K562 (cell line): ENCODE data around the gene ZNF785. TPM values are rescaled to one million over a fixed set of nuclear protein-coding genes. Genes with fewer than 3 reads are reported as not detected.

Source experiments
- ATAC-seq: fragments of 200-7000 bp; cut with Tn5 transposase; 3 replicates; pipeline ENCODE4 v1.9.1; 2020; ENCODE audit warnings: moderate library complexity
- BruUV-seq: library from RNA; stranded (reverse); fragments of 400-500 nt; replicated peaks from 2 replicates; lab custom pipeline; 2021; lab: Mats Ljungman, UMichigan
- CTCF ChIA-PET: fragments of 300-600 bp; formaldehyde crosslinking; extraction: SDS; loops from one replicate; lab custom pipeline; 2021; ENCODE audit warnings: low intra/inter-chr PET ratio; lab: Yijun Ruan, JAX
- POLR2A ChIA-PET: fragments of 300-600, 350-650 bp; sonication (Branson Sonifier 250); formaldehyde crosslinking; extraction: SDS; loops from one replicate; lab custom pipeline; 2021; ENCODE audit warnings: antibody characterized with exemption, inconsistent platforms; lab: Yijun Ruan, JAX
- DNase-seq, 4 experiments: peaks; one replicate each; pipeline versions ENCODE4 v3.0.0 to v3.0.0-alpha.2; 2011 to 2018; ENCODE audit warnings: low spot score in 3 of 4, mixed read lengths in 3 of 4; ENCODE audit errors: extremely low read depth in 1 of 4
- FAIRE-seq: peaks from 2 replicates; lab custom pipeline; 2011; peaks lifted over from hg19 to GRCh38; lab: Jason Lieb, UNC
- H2AFZ ChIP-seq: 2 replicates; pipeline ENCODE4 v1.6.0; 2011; ENCODE audit warnings: low read depth, low read length, control low read depth, inconsistent platforms
- H3K27ac ChIP-seq: fragments of 200-600 bp; 3 replicates; pipeline ENCODE4 v1.8.0; 2011; ENCODE audit warnings: low read depth, mild to moderate bottlenecking, control low read depth, inconsistent platforms, low read length, moderate library complexity, mixed read lengths; ENCODE audit errors: extremely low read depth
- H3K27me3 ChIP-seq, 2 experiments: fragments of 300-600 bp in 1 of 2; 2 replicates in 1 of 2; 3 replicates in 1 of 2; pipeline versions ENCODE4 v1.6.0 to v1.8.0; 2011; ENCODE audit warnings: inconsistent platforms in 2 of 2, low read length in 2 of 2, mild to moderate bottlenecking in 1 of 2, mixed read lengths in 1 of 2, moderate library complexity in 1 of 2; ENCODE audit not compliant: control insufficient read depth in 2 of 2, insufficient read depth in 2 of 2
- H3K36me3 ChIP-seq: fragments of 300-600 bp; 3 replicates; pipeline ENCODE4 v1.8.0; 2011; ENCODE audit warnings: mild to moderate bottlenecking, low read length, inconsistent platforms; ENCODE audit not compliant: control insufficient read depth, insufficient read depth
- H3K4me1 ChIP-seq, 2 experiments: fragments of 200-600 bp in 1 of 2; replicated peaks in 1 of 2; 2 replicates in 1 of 2; 3 replicates in 1 of 2; pipeline versions ENCODE4 v1.5.1 to v1.8.0; 2011; ENCODE audit warnings: inconsistent platforms in 2 of 2, low read length in 2 of 2, mild to moderate bottlenecking in 1 of 2, mixed read lengths in 1 of 2, moderate library complexity in 1 of 2; ENCODE audit not compliant: control insufficient read depth in 2 of 2, insufficient read depth in 2 of 2
- H3K4me2 ChIP-seq: 2 replicates; pipeline ENCODE4 v1.6.1; 2011; ENCODE audit warnings: low read length, control low read depth, inconsistent platforms, mixed read lengths; ENCODE audit not compliant: insufficient read depth
- H3K4me3 ChIP-seq: fragments of 200-600 bp; sonication (generic), shearing (Covaris generic); 2 replicates; pipeline ENCODE4 v1.5.1; 2016; ENCODE audit warnings: control low read depth, inconsistent platforms
- H3K79me2 ChIP-seq: fragments of 200-600 bp; 3 replicates; pipeline ENCODE4 v1.8.0; 2011; ENCODE audit warnings: low read length, inconsistent platforms; ENCODE audit not compliant: control insufficient read depth, insufficient read depth
- H3K9ac ChIP-seq, 2 experiments: 2 replicates each; pipeline versions ENCODE4 v1.6.0 to v1.6.1; 2011; ENCODE audit warnings: low read depth in 2 of 2, low read length in 2 of 2, control low read depth in 1 of 2, inconsistent platforms in 1 of 2, mild to moderate bottlenecking in 1 of 2, mixed read lengths in 1 of 2; ENCODE audit not compliant: insufficient read depth in 1 of 2
- H3K9me1 ChIP-seq: one replicate; pipeline ENCODE4 v1.6.0; 2011; ENCODE audit warnings: inconsistent platforms, mild to moderate bottlenecking, low read length, moderate library complexity; ENCODE audit not compliant: control insufficient read depth, insufficient read depth
- H3K9me3 ChIP-seq: replicated peaks from 2 replicates; pipeline ENCODE4 v1.5.1; 2011; ENCODE audit warnings: low read depth, low read length, inconsistent platforms; ENCODE audit not compliant: control insufficient read depth, insufficient read depth
- H4K20me1 ChIP-seq: replicated peaks from 2 replicates; pipeline ENCODE4 v1.6.1; 2011; ENCODE audit warnings: low read length, inconsistent platforms, mixed read lengths; ENCODE audit not compliant: control insufficient read depth, insufficient read depth
- ARID1B ChIP-seq: fragments of 450-650 bp; IDR thresholded peaks from 2 replicates; pipeline ENCODE4 v1.6.1; 2016; ENCODE audit warnings: antibody characterized with exemption, mild to moderate bottlenecking, inconsistent platforms
- CGGBP1 ChIP-seq: fragments of 250-450 bp; sonication (Bioruptor Pico); IDR thresholded peaks from 2 replicates; pipeline ENCODE4 v1.9.0; 2021; ENCODE audit warnings: mild to moderate bottlenecking
- ESRRB ChIP-seq: fragments of 250-450 bp; sonication (Bioruptor Pico); IDR thresholded peaks from 2 replicates; pipeline ENCODE4 v1.5.0; 2020; ENCODE audit warnings: mild to moderate bottlenecking, moderate library complexity, borderline replicate concordance
- FOXJ3 ChIP-seq: sonication (generic); formaldehyde crosslinking; IDR thresholded peaks from 2 replicates; pipeline ENCODE4 v1.4.0; 2020; ENCODE audit warnings: mild to moderate bottlenecking, missing genetic modification reagents
- GATAD2B ChIP-seq: fragments of 450-650 bp; IDR thresholded peaks from 2 replicates; pipeline ENCODE4 v1.6.1; 2017; ENCODE audit warnings: mild to moderate bottlenecking, borderline replicate concordance
- HINFP ChIP-seq: fragments of 450-650 bp; conservative IDR thresholded peaks from 2 replicates; pipeline ENCODE4 v1.6.1; 2016; ENCODE audit warnings: missing genetic modification characterization, low read depth, mild to moderate bottlenecking, control low read depth, missing compliant biosample characterization
- LARP7 ChIP-seq: fragments of 450-650 bp; IDR thresholded peaks from 2 replicates; pipeline ENCODE4 v1.6.1; 2016
- PATZ1 ChIP-seq: fragments of 250-450 bp; sonication (Bioruptor Pico); IDR thresholded peaks from 2 replicates; pipeline ENCODE4 v1.5.0; 2020; ENCODE audit warnings: mild to moderate bottlenecking, borderline replicate concordance
- RBFOX2 ChIP-seq: fragments of 200-400 bp; formaldehyde crosslinking; IDR thresholded peaks from 2 replicates; pipeline ENCODE4 v1.6.1; 2017; ENCODE audit warnings: low read depth, mild to moderate bottlenecking, low read length, moderate library complexity
- SIN3A ChIP-seq, 2 experiments: fragments of 150-350 bp in 1 of 2; IDR thresholded peaks; 2 replicates each; pipeline ENCODE4 v1.6.1; 2011 to 2016; ENCODE audit warnings: borderline replicate concordance in 2 of 2, low read depth in 2 of 2, low read length in 2 of 2, mild to moderate bottlenecking in 2 of 2, moderate library complexity in 2 of 2; ENCODE audit not compliant: control insufficient read depth in 1 of 2
- SIX5 ChIP-seq, 2 experiments: IDR thresholded peaks; 2 replicates each; pipeline ENCODE4 v1.6.1; 2011; ENCODE audit warnings: low read length in 2 of 2, borderline replicate concordance in 1 of 2, low read depth in 1 of 2, mild to moderate bottlenecking in 1 of 2, moderate library complexity in 1 of 2; ENCODE audit not compliant: insufficient read depth in 1 of 2
- TSC22D4 ChIP-seq: fragments of 450-650 bp; IDR thresholded peaks from 2 replicates; pipeline ENCODE4 v1.6.1; 2016; ENCODE audit warnings: missing genetic modification characterization, missing biosample characterization, control low read depth
- WGBS: fragments of 100-300 bp; shearing (Covaris generic); methylation state at CpG from one replicate; pipeline ENCODE4 v1.1.6; 2016; ENCODE audit warnings: low coverage, mixed read lengths; ENCODE audit not compliant: insufficient coverage; ENCODE audit errors: missing lambda C conversion rate; 5-methylcytosine and 5-hydroxymethylcytosine counted together
- in situ Hi-C: fragments of 300-500 bp; cut with MboI; formaldehyde crosslinking; loops from 4 replicates; pipeline ENCODE4 v1.15.0; 2018; ENCODE audit warnings: inconsistent platforms, mixed read lengths
- intact Hi-C: fragments of 100-400 bp; cut with micrococcal nuclease; formaldehyde crosslinking; loops from 2 replicates; pipeline ENCODE4 v1.14.2; 2022
- polyA plus RNA-seq, 8 experiments: library from polyadenylated mRNA; depleted of rRNA in 4 of 8; stranded (reverse) in 5 of 8; unstranded in 3 of 8; fragments of >200 nt; fragmentation: Nextera tagmentation in 2 of 8; fragmentation: Illumina TruSeq in 1 of 8; extraction: Ambion mirVana in 2 of 8; extraction: Trizol in 1 of 8; gene quantifications; 2 replicates each; pipeline versions ENCODE4 v1.2.1 to v1.2.3, GENCODE V29; 2011 to 2014; ENCODE audit warnings: inconsistent platforms in 1 of 8, missing spikeins in 1 of 8
- total RNA-seq, 7 experiments: library from RNA; depleted of rRNA in 6 of 7; stranded (reverse); fragments of >200 nt in 6 of 7; fragmentation: Illumina TruSeq in 2 of 7; extraction: Trizol in 2 of 7; gene quantifications; 2 replicates each; pipeline versions ENCODE4 v1.2.1 to v1.2.3, GENCODE V29; 2011 to 2021; ENCODE audit warnings: low replicate concordance in 1 of 7

ZNF785 gene
- total and polyA plus RNA-seq, 9 of the 15 experiments (the other 6 are each of a cell fraction or from before 2014, with no cell fraction given) = 0.64 to 11.0 (median 6.4) TPM

DNA sequence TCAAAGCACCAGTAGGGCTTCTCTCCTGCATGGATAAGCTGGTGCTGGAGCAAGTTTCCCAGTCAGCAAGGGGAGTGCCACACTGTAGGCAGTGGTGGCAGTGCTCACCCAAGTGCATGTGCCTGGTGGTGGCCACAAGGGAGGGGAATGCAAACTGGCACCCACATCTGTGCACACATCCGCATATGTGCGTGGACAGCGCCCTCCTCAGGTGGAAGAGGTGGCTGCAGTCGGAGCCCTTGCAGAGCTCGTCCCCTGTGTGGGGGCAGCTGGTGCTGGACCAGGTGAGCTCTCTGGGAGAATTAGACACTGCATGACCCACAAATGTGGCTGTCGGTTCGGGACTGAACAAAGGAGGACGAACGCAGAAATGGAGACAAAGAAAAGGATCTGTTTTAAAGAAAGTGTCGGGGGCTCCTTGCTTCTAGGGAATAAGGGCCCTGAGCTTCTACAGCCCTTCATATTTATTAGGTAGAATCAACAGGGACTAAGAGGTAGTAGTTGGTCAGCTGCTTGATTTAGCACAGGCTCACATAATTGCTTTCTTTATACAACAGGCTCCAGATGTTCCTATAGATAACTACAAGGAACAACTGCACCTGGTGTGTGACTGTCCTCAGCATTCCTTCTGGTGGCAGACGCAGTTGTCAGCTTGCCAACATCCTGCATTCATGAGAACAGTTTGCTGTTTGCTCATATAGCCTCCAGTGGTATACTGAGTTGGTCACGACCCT is 30.0 kb upstream of the ZNF785 start (continued):
- TF ChIP-seq PATZ1 (CRISPR knock-in tag) (no peak), TSC22D4 (no peak), ARID1B (peak; percentile 52; the same call in 1 of the 2 replicates), SIN3A (IDR thresholded peaks at IDR 0.05; ENCODE audit: borderline replicate concordance in 2 of 2, control insufficient read depth in 1 of 2, low read depth in 2 of 2, low read length in 2 of 2) (no peak)

DNA sequence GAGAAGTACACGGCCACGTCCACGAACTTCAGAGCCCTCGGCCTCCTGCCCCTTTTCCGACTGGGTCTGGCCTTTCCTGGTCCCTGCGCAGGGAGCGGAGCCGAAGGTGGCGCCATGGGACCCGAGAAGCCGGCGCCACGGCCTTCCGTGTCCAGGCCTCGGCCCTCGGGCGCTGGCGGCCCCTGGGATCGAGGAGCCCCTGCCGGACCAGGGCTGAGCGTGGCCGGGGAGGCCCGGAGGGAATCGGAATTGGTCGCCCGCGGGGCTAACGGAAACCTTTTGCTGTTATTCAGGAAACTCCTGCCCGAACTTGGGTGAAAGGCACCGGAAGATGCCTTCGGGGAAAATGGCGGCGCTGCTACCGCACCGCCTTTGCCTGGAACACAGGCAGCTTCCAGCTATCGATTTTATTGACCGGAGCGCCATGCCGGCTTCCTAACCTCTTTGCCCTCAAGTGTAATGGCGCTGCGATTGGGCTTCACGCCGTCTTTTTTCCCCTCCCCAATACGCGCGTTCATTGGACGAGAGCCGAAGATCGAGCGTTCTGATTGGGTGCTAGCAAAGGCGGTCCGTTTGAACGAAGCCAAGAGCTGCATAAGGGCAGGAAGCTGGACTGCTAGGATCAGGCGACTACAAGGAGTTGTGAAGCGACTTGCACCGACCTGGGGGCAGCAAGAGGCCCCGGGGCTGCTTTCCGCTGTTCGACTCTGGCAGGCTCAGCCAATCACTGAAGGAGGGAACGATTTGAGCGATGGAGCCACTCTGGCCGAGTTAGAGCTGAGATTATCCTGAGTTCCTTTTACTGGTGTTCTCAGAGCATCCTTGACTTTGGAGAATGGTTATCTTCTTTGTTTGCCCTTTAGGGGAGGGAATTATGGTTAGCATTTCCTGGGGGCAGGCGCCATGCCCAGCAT is 24.7 kb upstream of the ZNF785 start, which contains the start of gene ZNF689:
ZNF689 (minus strand) TSS at position 464 of the 914 bp plus-strand sequence; CDS start at position 116, 348 bp downstream.
- under 1% methylated on average over 63 of the region's 63 CpGs for WGBS
- intact Hi-C loops (no loop called here), in situ Hi-C loops (no loop called here)
- TF ChIP-seq LARP7 = no peak
- TF ChIP-seq GATAD2B = no peak; the same call in 1 of the 2 replicates
- no peak for TF ChIP-seq CGGBP1 (CRISPR knock-in tag)
- peak; percentile 97 to 98 for TF ChIP-seq SIX5 (IDR thresholded peaks at IDR 0.05; ENCODE audit: borderline replicate concordance in 1 of 2, insufficient read depth in 1 of 2, low read depth in 1 of 2, low read length in 2 of 2)
- TF ChIP-seq HINFP (tag) = no peak
- TF ChIP-seq ESRRB (CRISPR knock-in tag) = no peak
- TF ChIP-seq FOXJ3 (CRISPR knock-in tag) = no peak
- TF ChIP-seq RBFOX2 = peak; percentile 92

More for the DNA sequence above, 24.7 kb upstream of the ZNF785 start, which contains the start of gene ZNF689:
- H3K4me3 ChIP-seq = peak within 1 kb of the TSS; percentile 71
- H4K20me1 ChIP-seq = no peaks in the 10 kb centered on the region
- no peaks in the 10 kb centered on the region for H3K27me3 ChIP-seq
- H3K36me3 ChIP-seq = peaks cover 33% of the 10 kb centered on the region; the same call in 2 of the 3 replicates
- FAIRE-seq (peak; percentile 99), DNase-seq (peak; percentile 97 to 99 (median 98)), ATAC-seq (peak; percentile 91)
- H3K4me2 ChIP-seq = peak within 1 kb of the TSS; percentile 87
- no peaks in the 10 kb centered on the region for H3K9me1 ChIP-seq
- H3K79me2 ChIP-seq = peaks cover 17% of the 10 kb centered on the region
- H3K9me3 ChIP-seq = peaks cover 2% of the 10 kb centered on the region; the same call in 1 of the 2 replicates
- H3K27ac ChIP-seq = peak within 1 kb of the TSS; percentile 93
- peak within 1 kb of the TSS; percentile 96 to 100 for H3K9ac ChIP-seq
- H3K4me1 ChIP-seq = peaks cover 7 to 17% of the 10 kb centered on the region in 2 experiments
- BruUV-seq = TSS peak; percentile 85
- POLR2A ChIA-PET = interaction anchor here (0.5 to 1.4 kb wide), 22 partner anchors 8 to 312 kb away, joined by 3 to 11 read pairs (median 3); partner anchors contain the start of genes DCTPP1, ZNF48, ZNF688 and ZNF747
- H2AFZ ChIP-seq = peak within 1 kb of the TSS; percentile 91
- CTCF ChIA-PET = no interaction called here
